Measurements from ENCODE around the gene OTX1.

DNA sequence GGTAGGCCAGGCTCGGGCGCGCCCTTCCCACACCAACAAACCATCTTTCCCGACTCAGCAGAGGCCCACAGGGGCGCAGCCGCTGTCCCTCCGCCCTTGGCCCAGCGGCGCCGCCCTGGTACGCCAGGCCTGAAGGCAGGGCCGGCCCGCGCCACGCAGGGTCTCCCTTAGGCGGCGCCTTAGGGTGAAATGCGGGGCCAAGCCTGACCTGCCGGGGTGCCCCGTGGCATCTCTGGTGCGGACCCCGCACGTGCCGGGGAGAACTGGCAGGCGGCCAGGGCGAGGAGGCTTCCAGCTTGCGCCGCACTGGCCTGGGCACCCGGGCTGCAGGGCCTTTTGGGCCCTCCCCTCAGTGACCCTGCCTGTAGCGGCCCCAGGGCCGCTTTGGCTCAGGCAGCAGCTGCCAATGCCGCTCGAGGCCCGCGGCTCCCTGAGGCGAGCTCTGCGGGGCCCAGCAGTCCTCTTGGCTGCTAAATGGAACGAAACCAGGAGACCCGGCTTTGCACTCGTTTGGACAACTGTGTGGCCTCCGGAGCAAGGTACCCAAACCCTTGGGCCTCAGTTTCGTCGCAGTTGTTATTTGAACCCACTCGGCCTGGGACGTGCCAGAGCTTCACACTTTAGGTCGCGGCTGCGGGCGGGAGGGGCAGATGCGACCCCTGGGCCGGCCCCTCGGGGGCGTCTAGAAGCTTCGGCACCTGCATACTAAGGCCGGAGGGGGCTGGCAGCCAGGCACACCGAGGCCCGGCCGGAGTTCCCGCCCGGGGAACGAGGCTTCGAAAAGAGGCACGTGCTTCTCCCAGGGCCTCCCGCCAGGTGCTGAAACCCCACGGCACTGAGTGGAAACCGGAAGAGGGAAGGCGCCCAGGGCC lies 8.5 kb downstream of the OTX1 start:
- no peak for TF ChIP-seq POLR2A (IDR thresholded peaks at IDR 0.05)
- TF ChIP-seq, protein P1, sequence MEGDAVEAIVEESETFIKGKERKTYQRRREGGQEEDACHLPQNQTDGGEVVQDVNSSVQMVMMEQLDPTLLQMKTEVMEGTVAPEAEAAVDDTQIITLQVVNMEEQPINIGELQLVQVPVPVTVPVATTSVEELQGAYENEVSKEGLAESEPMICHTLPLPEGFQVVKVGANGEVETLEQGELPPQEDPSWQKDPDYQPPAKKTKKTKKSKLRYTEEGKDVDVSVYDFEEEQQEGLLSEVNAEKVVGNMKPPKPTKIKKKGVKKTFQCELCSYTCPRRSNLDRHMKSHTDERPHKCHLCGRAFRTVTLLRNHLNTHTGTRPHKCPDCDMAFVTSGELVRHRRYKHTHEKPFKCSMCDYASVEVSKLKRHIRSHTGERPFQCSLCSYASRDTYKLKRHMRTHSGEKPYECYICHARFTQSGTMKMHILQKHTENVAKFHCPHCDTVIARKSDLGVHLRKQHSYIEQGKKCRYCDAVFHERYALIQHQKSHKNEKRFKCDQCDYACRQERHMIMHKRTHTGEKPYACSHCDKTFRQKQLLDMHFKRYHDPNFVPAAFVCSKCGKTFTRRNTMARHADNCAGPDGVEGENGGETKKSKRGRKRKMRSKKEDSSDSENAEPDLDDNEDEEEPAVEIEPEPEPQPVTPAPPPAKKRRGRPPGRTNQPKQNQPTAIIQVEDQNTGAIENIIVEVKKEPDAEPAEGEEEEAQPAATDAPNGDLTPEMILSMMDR (IDR thresholded peaks at IDR 0.05), result no peak

Data from heart left ventricle (tissue), 13 donors.